ENCODE data around the gene GMPS.

DNA sequence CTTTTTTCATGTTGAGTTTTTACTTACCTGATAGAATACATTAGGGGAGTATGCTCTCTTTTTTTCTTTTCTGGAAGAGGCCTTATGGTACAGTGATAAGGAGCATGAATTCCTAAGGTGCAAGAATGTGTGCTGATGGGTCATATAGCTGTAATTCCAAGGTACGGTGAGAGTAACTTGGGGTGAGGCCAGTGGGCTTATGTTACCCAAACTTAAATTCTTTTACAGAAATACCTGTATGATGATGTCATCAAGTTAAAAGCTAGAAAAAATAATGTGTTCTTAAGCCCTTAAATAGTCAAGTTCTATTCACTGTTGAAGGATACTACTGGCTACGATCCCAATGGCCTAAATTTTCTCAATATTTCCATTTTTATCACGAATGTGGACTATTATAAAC lies 111.2 kb downstream of the GMPS start:
- TF ChIP-seq TCF7L2 (IDR thresholded peaks at IDR 0.05; ENCODE audit: low read depth, low read length) (no peak), CTCF (IDR thresholded peaks at IDR 0.05) (no peak), SIN3A (IDR thresholded peaks at IDR 0.05; ENCODE audit: borderline replicate concordance, insufficient read depth, low read depth, low read length) (no peak), POLR2AphosphoS5 (IDR thresholded peaks at IDR 0.05; ENCODE audit: low read depth, low read length) (no peak)
- TF ChIP-seq, protein P1, sequence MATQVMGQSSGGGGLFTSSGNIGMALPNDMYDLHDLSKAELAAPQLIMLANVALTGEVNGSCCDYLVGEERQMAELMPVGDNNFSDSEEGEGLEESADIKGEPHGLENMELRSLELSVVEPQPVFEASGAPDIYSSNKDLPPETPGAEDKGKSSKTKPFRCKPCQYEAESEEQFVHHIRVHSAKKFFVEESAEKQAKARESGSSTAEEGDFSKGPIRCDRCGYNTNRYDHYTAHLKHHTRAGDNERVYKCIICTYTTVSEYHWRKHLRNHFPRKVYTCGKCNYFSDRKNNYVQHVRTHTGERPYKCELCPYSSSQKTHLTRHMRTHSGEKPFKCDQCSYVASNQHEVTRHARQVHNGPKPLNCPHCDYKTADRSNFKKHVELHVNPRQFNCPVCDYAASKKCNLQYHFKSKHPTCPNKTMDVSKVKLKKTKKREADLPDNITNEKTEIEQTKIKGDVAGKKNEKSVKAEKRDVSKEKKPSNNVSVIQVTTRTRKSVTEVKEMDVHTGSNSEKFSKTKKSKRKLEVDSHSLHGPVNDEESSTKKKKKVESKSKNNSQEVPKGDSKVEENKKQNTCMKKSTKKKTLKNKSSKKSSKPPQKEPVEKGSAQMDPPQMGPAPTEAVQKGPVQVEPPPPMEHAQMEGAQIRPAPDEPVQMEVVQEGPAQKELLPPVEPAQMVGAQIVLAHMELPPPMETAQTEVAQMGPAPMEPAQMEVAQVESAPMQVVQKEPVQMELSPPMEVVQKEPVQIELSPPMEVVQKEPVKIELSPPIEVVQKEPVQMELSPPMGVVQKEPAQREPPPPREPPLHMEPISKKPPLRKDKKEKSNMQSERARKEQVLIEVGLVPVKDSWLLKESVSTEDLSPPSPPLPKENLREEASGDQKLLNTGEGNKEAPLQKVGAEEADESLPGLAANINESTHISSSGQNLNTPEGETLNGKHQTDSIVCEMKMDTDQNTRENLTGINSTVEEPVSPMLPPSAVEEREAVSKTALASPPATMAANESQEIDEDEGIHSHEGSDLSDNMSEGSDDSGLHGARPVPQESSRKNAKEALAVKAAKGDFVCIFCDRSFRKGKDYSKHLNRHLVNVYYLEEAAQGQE (IDR thresholded peaks at IDR 0.05; ENCODE audit: insufficient read depth in 1 of 2, low read depth in 2 of 2, low read length in 1 of 2), result no peak

Measured in Panc1 (cell line).